Smooth muscle cell (in vitro differentiated cells): Measurements from ENCODE around the gene CCDC3. TPM values are rescaled to one million over a fixed set of nuclear protein-coding genes. Genes with fewer than 3 reads are reported as not detected.

Source experiments
- DNase-seq: peaks from one replicate; lab custom pipeline; 2025; ENCODE audit not compliant: unreplicated experiment; lab: John Stamatoyannopoulos, UW
- H2AFZ ChIP-seq: fragments of 200-600 bp; sonication (generic); 2 replicates; pipeline ENCODE4 v1.6.0; 2016; ENCODE audit warnings: antibody characterized with exemption, low read depth, mild to moderate bottlenecking
- H3F3A ChIP-seq: fragments of 200-600 bp; sonication (generic); 2 replicates; pipeline ENCODE4 v1.6.0; 2017; ENCODE audit warnings: antibody characterized with exemption, low read depth
- H3K27ac ChIP-seq: fragments of 200-600 bp; sonication (generic); 2 replicates; pipeline ENCODE4 v1.5.1; 2016; ENCODE audit warnings: low read depth, mild to moderate bottlenecking
- H3K27me3 ChIP-seq: fragments of 200-600 bp; sonication (generic); 2 replicates; pipeline ENCODE4 v1.6.1; 2016; ENCODE audit warnings: low read depth, mild to moderate bottlenecking
- H3K36me3 ChIP-seq: fragments of 200-600 bp; sonication (generic); 2 replicates; pipeline ENCODE4 v1.5.1; 2016; ENCODE audit warnings: low read depth
- H3K4me1 ChIP-seq: fragments of 200-600 bp; sonication (generic); 2 replicates; pipeline ENCODE4 v1.5.1; 2016; ENCODE audit warnings: low read depth
- H3K4me2 ChIP-seq: fragments of 200-600 bp; sonication (generic); 2 replicates; pipeline ENCODE4 v1.6.0; 2016; ENCODE audit warnings: mild to moderate bottlenecking
- H3K4me3 ChIP-seq: fragments of 200-600 bp; sonication (generic); 2 replicates; pipeline ENCODE4 v1.5.1; 2016; ENCODE audit warnings: mild to moderate bottlenecking
- H3K79me2 ChIP-seq: fragments of 200-600 bp; sonication (generic); 2 replicates; pipeline ENCODE4 v1.6.0; 2016; ENCODE audit warnings: low read depth, mild to moderate bottlenecking
- H3K9ac ChIP-seq: fragments of 200-600 bp; sonication (generic); 2 replicates; pipeline ENCODE4 v1.6.0; 2016; ENCODE audit warnings: low read depth
- H3K9me3 ChIP-seq: fragments of 200-600 bp; sonication (generic); replicated peaks from 2 replicates; pipeline ENCODE4 v1.5.1; 2016; ENCODE audit warnings: low read depth
- H4K20me1 ChIP-seq: fragments of 200-600 bp; sonication (generic); 2 replicates; pipeline ENCODE4 v1.6.0; 2016; ENCODE audit warnings: low read depth
- WGBS: methylation state at CpG from one replicate; pipeline ENCODE4 v1.1.7; 2016; ENCODE audit warnings: low lambda C conversion rate; 5-methylcytosine and 5-hydroxymethylcytosine counted together
- polyA plus RNA-seq: library from polyadenylated mRNA; unstranded; fragments of >200 nt; fragmentation: Nextera tagmentation; extraction: Ambion mirVana; gene quantifications from 2 replicates; pipeline ENCODE4 v1.2.1, GENCODE V29; 2016
- total RNA-seq: library from RNA; depleted of rRNA; stranded (reverse); fragments of >200 nt; gene quantifications from 2 replicates; pipeline ENCODE4 v1.2.3, GENCODE V29; 2014
- TF ChIP-seq, protein P1 (sequence below): fragments of 200-600 bp; sonication (generic); IDR thresholded peaks from 2 replicates; pipeline ENCODE4 v1.5.1; 2017; ENCODE audit warnings: borderline replicate concordance, mild to moderate bottlenecking, antibody characterized with exemption; ENCODE audit not compliant: insufficient read depth, poor library complexity, severe bottlenecking

Gene CCDC3
- total and polyA plus RNA-seq, 2 experiments from 2014 or later, result 39.2 to 46.0 TPM

- H3F3A ChIP-seq, result peaks cover 3% of the 10 kb centered on the region
- no peaks in the 10 kb centered on the region for H3K9me3 ChIP-seq
- TF ChIP-seq, protein P1, sequence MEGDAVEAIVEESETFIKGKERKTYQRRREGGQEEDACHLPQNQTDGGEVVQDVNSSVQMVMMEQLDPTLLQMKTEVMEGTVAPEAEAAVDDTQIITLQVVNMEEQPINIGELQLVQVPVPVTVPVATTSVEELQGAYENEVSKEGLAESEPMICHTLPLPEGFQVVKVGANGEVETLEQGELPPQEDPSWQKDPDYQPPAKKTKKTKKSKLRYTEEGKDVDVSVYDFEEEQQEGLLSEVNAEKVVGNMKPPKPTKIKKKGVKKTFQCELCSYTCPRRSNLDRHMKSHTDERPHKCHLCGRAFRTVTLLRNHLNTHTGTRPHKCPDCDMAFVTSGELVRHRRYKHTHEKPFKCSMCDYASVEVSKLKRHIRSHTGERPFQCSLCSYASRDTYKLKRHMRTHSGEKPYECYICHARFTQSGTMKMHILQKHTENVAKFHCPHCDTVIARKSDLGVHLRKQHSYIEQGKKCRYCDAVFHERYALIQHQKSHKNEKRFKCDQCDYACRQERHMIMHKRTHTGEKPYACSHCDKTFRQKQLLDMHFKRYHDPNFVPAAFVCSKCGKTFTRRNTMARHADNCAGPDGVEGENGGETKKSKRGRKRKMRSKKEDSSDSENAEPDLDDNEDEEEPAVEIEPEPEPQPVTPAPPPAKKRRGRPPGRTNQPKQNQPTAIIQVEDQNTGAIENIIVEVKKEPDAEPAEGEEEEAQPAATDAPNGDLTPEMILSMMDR, result no peak
- H3K4me2 ChIP-seq, result no peak overlapping the region
- H3K4me3 ChIP-seq, result no peak overlapping the region
- no peaks in the 10 kb centered on the region for H3K4me1 ChIP-seq
- no peaks in the 10 kb centered on the region for H4K20me1 ChIP-seq
- no peak overlapping the region for H2AFZ ChIP-seq
- no peaks in the 10 kb centered on the region for H3K79me2 ChIP-seq
- DNase-seq, result no peak
- WGBS, result 96% methylated on average over 1 of the region's 1 CpG
- no peak overlapping the region for H3K9ac ChIP-seq
- no peaks in the 10 kb centered on the region for H3K36me3 ChIP-seq
- H3K27ac ChIP-seq, result no peak overlapping the region
- H3K27me3 ChIP-seq, result no peaks in the 10 kb centered on the region
These were observed 75.7 kb downstream of the CCDC3 start for GRCh38 chr10:12925845-12926244.

GRCh38 chr10:12924911-12925310 is 76.6 kb downstream of the CCDC3 start:
- Histone ChIP-seq H3K27ac (no peak overlapping the region), H3K4me2 (no peak overlapping the region), H3K79me2 (no peaks in the 10 kb centered on the region), H2AFZ (no peak overlapping the region), H3K27me3 (no peaks in the 10 kb centered on the region), H3K9ac (no peak overlapping the region), H3K4me1 (no peaks in the 10 kb centered on the region), H3K9me3 (no peaks in the 10 kb centered on the region), H3F3A (peaks cover 3% of the 10 kb centered on the region), H4K20me1 (no peaks in the 10 kb centered on the region), H3K36me3 (no peaks in the 10 kb centered on the region), H3K4me3 (no peak overlapping the region)
- WGBS, result 96% methylated on average over 5 of the region's 5 CpGs
- DNase-seq, result no peak
- TF ChIP-seq, protein P1, result no peak

GRCh38 chr10:12922117-12922900 is 79.2 kb downstream of the CCDC3 start:
- no peak overlapping the region for H2AFZ ChIP-seq
- H3K27me3 ChIP-seq, result no peaks in the 10 kb centered on the region
- DNase-seq, result no peak

More at GRCh38 chr10:12922117-12922900, 79.2 kb downstream of the CCDC3 start:
- 75% methylated on average over 13 of the region's 13 CpGs for WGBS
- Histone ChIP-seq H3F3A (peaks cover 3% of the 10 kb centered on the region), H3K27ac (no peak overlapping the region), H3K4me3 (no peak overlapping the region), H3K4me1 (no peaks in the 10 kb centered on the region), H3K4me2 (no peak overlapping the region), H3K9ac (no peak overlapping the region), H3K36me3 (no peaks in the 10 kb centered on the region), H3K79me2 (no peaks in the 10 kb centered on the region), H3K9me3 (no peaks in the 10 kb centered on the region), H4K20me1 (no peaks in the 10 kb centered on the region)
- TF ChIP-seq, protein P1, result no peak
